Suppressor macrophage treated with lipopolysaccharide for 1 hour (primary cell): Measurements from ENCODE around the gene FANCF.
"Not testable (repeated sequence)": the region's sequence is repeated elsewhere in the genome, so short reads cannot be mapped to it uniquely, and the experiment has no call there.

Source experiments
- DNase-seq, 3 donors: peaks; one replicate each; pipeline ENCODE4 v3.0.0-alpha.2; 2020 to 2022

FANCF gene

GRCh38 chr11:22625448-22626287, at the start of gene FANCF:
Gene FANCF (minus strand): TSS chr11:22625823. CDS start chr11:22625810, 13 bp downstream.
- DNase-seq: peak; percentile 96 to 99 (median 98)

DNA sequence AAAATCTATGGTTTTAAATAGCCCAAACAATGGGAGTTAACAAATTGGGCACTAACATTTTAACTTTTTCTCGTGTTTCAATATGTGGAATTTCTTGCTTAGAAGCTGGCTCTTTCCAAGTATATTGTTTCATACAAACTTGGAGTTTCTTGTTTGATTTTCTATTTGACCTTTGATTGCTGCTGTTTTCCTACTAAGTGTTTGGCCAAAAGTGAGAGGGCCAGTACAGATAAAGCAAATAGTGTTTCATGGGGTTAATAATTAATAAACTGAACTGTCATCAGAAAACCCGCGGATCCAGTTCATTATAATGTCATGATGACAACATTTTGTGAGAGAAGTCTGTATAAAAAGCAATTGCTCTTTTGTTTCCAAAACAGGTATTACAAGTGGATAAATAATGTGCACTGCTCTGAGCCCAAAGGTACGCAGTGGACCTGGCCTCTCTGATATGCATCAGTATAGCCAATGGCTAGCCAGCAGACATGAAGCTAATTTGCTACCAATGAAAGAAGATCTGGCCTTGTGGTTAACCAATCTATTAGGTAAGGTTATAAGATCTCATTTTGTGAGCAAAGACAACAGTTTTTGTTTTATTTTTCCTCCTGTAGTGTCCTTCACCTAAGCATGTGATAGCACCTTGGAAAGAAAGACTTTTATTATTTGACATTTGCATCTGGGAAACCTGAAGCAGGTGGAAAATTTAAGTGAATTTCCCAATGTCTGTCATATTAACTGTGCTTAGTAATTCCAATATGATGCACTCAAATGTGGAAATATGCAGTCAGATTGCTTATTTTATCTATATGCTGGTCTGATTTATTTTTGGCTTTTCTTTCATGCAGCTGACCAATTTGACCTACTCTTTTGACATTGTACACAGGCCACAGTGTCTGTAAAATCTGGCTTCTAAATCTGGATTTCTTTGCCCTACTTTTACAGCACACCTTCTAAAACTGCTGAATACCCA, 49.1 kb upstream of the FANCF start:
- DNase-seq: no peak

- DNase-seq: no peak
Measured at GRCh38 chr11:22671751-22672150, 46.1 kb upstream of the FANCF start.

GRCh38 chr11:22670830-22671229, 45.2 kb upstream of the FANCF start:
- no peak for DNase-seq

DNA sequence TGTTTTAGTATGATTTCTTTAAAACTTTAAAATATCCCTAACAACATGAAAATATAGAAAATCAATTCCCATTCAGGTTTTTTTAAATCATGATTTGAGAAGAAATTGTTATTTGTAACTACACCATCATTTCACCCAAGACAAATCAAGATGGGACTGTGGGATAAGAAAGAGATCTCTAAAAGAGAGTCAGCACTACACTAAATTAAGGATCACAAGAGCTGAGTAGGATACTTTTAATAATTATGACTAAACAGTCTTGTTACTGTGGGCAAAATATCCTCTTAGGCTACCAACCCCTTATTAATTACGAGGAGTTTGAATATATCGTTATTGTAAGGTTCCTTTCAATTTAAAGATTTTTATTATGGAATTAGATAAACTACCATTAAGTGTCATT, 43.7 kb upstream of the FANCF start:
- DNase-seq: no peak

DNA sequence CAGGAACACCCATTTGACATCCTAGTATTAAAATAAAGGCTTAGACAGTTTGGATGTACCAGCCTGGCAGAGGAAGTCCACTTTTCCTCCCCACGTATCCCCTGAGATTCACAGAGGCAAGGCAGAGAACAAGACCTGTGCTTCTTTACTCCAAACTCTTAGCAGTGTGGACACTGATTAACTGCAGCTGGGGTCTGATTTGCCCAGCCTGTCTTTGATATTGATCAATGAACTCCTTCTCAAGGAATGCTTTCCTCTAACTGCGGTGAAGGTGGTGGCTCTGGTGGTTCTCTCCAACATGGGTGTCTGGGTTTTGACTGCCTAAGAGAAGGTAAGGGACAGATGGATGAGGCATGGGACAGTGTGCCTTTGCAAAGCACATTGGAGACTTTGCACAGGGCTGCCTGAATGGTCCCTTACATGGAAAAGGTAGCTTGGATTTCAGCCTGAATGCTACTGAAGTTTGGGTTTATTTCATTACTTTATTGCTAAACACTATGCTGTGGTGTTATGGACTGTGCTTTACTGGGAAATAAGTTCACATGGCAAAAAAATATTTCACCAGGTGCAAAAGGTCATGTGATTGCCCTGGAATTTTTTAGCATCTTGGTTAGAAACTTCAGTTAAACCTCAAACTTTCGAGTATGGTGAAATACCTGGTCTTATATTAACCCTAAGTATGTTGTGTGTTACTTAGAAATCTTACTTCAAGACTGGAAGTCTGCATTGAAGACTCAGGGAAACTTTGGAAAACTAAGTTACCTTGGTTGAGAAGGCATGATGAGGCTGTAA, 42.6 kb upstream of the FANCF start:
- no peak for DNase-seq

DNA sequence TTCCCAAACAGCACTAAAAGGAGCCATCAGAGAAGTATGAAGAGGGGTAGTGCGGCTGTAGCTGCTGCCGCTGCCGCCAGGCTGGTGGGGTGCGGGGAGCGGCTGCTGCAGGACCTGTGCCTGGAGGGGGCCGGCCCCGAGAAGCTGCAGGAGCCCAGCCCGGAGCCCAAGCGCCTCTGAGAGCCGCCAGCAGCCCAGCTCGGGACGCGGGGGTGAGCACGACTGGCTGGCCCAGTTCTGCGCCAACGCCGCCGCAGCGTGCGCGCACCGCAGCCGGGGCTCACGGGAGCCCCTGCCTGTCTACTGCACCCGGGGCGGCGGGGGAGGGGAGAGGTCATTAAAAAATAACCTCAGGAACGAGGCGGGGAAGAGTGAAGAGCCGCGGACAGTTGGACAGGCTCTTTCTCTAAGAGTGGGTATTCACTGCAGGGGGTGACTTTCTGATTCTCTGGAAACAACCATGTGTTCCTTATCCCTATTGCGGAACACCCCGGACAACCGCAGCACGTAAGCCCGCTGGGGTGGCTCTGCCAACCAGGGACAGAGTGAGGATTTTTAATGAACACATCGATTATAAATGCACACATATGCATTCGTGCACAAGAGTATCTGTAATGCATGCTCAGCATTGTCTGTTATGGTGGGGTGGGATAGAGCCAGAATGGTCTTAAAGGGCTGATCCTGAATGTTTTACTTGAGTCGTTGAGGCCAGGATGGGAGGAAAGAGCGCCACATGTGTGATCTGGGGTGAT, 41.2 kb upstream of the FANCF start:
- DNase-seq: peak in 1 of 3 donors; percentile 1

GRCh38 chr11:22666325-22666687, 40.7 kb upstream of the FANCF start, which contains the start of gene GAS2:
Gene GAS2 (plus strand): TSS chr11:22666611. CDS start chr11:22674870, 8,259 bp downstream.
- no peak for DNase-seq

DNA sequence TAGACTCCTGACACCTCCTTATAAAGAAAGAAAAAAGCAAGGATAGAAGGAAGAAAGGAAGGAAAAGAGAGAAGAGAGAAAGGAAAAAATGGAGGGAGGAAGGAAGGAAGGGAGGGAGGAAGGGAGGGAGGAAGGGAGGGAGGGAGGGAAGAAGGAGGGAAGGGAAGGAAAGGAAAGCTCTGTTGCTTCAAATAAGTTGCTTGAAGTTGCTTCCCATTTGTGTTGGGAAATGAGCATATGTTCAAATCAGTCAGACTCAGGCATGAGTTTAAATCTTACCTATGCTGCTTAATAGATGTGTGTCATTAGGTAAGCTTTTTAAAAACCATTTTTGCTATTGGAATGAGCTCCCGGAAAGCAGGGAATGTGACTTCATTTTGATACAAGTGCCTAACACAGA, 34.2 kb upstream of the FANCF start:
- DNase-seq: no peak

GRCh38 chr11:22657101-22657694, 31.6 kb upstream of the FANCF start:
- DNase-seq: peak in 2 of 3 donors; percentile 5 to 13

GRCh38 chr11:22656130-22656529, 30.5 kb upstream of the FANCF start:
- no peak for DNase-seq

- not testable (repeated sequence) for DNase-seq
Measured at GRCh38 chr11:22652346-22652745, 26.7 kb upstream of the FANCF start.

DNA sequence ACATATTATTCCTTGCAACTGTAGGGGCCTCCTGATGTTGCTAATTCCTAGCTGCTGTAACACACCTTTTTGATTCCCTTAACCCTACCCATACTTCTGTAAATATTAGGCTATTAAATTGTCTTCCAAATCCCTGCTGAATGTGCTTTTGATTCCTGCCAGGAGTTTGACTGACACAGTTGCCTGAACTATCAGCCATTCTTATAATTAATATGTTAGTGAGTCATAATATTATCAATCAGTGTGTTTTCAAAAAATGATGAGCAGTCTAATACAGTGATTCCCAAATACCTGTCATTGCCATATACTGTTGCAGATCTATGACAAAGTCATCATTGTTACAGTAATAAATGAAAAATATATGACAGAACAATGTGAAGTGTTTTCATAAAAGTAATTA, 15.9 kb upstream of the FANCF start:
- no peak for DNase-seq

DNA sequence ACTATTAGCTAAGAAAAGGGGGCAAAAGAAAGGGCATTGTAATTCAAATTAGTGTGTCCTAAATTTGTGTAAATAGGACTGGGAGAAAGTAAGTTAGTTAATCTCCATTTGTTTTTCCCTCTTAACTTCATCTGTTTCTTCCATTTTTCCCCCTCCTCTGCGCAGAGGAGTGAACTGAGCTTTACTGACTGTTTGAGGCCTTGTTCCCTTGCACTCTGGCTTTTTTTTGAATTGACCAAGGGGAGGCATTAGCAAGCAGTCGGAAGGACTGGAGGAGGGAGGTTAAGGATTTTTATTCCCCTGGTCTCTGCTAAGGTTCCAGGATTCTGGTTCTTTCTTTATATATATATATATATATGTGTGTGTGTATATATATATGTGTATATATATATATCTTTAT, 15.2 kb upstream of the FANCF start:
- no peak for DNase-seq

- DNase-seq: no peak
Measured at GRCh38 chr11:22635689-22636088, 10.1 kb upstream of the FANCF start.

- no peak for DNase-seq
Measured at GRCh38 chr11:22634897-22635629, 9.4 kb upstream of the FANCF start.

DNA sequence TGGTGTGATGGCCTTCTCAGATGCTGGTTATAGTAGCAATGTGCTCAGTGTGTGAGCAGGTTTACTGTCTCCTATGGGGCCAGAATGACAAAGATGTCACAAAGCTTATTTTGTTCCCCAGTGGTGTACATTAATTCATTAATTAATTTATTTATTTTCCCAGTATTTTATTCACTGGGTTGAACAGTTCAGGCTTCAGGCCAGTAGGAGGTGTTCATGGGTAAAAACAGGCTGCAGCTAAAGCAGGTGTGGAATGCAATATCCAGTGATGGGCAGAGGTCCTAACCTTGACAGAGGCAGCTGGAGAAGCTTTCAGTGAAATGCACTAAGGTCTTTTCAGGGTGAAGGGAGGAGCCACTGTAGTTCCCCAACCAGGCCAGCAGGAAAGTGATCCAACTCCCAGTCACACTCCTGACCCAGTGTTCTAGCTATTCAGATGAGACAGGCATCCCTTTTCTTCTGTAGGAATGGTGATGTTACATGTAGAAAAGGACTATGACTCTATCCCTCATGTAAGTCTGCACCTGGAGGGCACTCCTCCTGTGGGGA, 7.8 kb upstream of the FANCF start:
- DNase-seq: no peak

- no peak for DNase-seq
Measured at GRCh38 chr11:22627421-22627820, 1.8 kb upstream of the FANCF start.

DNA sequence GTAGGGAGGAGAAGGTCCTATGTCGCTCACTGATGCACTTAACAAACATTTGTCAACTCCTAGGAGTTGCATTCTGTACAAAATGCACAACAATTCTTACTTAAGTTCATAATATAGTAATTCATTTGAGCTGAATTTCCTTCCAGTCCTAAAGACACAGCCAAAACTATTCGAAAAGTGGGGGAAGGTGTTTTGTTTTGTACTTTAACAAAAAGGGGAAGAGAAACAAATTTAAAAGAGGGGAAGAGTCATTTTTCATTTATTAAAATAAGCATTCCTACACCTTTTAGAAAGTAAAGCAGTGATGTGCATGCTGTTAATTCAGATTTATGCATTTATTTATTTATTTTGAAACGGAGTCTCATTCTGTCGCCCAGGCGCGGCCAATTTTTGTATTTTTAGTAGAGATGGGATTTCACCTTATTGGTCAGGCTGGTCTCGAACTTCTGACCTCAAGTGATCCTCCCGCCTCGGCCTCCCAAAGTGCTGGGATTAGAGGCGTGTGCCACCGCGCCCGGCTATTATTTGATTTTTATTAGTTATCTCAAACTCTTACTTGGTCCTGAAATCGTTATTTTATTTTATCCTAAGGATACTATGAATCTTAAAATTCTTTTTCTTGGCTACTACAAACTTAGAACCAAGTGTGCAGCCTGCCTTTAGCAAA, 1.1 kb upstream of the FANCF start:
- DNase-seq: peak in 1 of 3 donors; percentile 3
